GM23338 (cell line): ENCODE results near the gene VPS54. TPM values are rescaled to one million over a fixed set of nuclear protein-coding genes. Genes with fewer than 3 reads are reported as not detected.

Experiments used
- ATAC-seq: fragments of 200-7000 bp; cut with Tn5 transposase; 3 replicates; pipeline ENCODE4 v1.9.1; 2020
- DNase-seq: peaks from one replicate; pipeline ENCODE4 v3.0.0-alpha.2; 2015; ENCODE audit warnings: low spot score
- H2AFZ ChIP-seq: fragments of 200-600 bp; sonication (generic); 2 replicates; pipeline ENCODE4 v1.8.0; 2016; ENCODE audit warnings: antibody characterized with exemption, mild to moderate bottlenecking, moderate library complexity
- H3F3A ChIP-seq: fragments of 200-600 bp; sonication (generic); replicated peaks from 2 replicates; pipeline ENCODE4 v1.8.0; 2017; ENCODE audit warnings: antibody characterized with exemption, mixed run types, low read depth
- H3K27ac ChIP-seq: fragments of 200-600 bp; sonication (generic); 2 replicates; pipeline ENCODE4 v1.6.1; 2016; ENCODE audit warnings: low read depth
- H3K27me3 ChIP-seq: fragments of 200-600 bp; sonication (generic); 2 replicates; pipeline ENCODE4 v1.8.0; 2016; ENCODE audit warnings: mild to moderate bottlenecking, mixed run types, moderate library complexity; ENCODE audit not compliant: insufficient read depth
- H3K36me3 ChIP-seq: fragments of 200-600 bp; sonication (generic); 2 replicates; pipeline ENCODE4 v1.8.0; 2016; ENCODE audit warnings: mild to moderate bottlenecking; ENCODE audit not compliant: insufficient read depth
- H3K4me1 ChIP-seq: fragments of 200-600 bp; sonication (generic); 2 replicates; pipeline ENCODE4 v1.8.0; 2016; ENCODE audit warnings: mild to moderate bottlenecking, moderate library complexity; ENCODE audit not compliant: insufficient read depth
- H3K4me2 ChIP-seq: fragments of 200-600 bp; sonication (generic); 2 replicates; pipeline ENCODE4 v1.7.1; 2017; ENCODE audit warnings: mixed run types
- H3K4me3 ChIP-seq: fragments of 200-600 bp; sonication (generic); 2 replicates; pipeline ENCODE4 v1.6.1; 2016; ENCODE audit warnings: mixed run types
- H3K79me2 ChIP-seq: fragments of 200-600 bp; sonication (generic); replicated peaks from 2 replicates; pipeline ENCODE4 v1.8.0; 2017; ENCODE audit warnings: mild to moderate bottlenecking; ENCODE audit not compliant: insufficient read depth
- H3K9me2 ChIP-seq: fragments of 200-600 bp; sonication (generic); 2 replicates; pipeline ENCODE4 v1.8.0; 2017; ENCODE audit not compliant: insufficient read depth
- H4K20me1 ChIP-seq: fragments of 200-600 bp; sonication (generic); replicated peaks from 2 replicates; pipeline ENCODE4 v1.8.0; 2017; ENCODE audit warnings: mild to moderate bottlenecking; ENCODE audit not compliant: insufficient read depth
- H3K27ac Mint-ChIP-seq: 2 replicates; pipeline ENCODE4 v1.8.0; 2020; ENCODE audit warnings: inconsistent platforms, mild to moderate bottlenecking, moderate library complexity, mixed read lengths
- H3K27me3 Mint-ChIP-seq: 3 replicates; pipeline ENCODE4 v1.8.0; 2022; ENCODE audit warnings: low read depth, mild to moderate bottlenecking, moderate library complexity, mixed read lengths, inconsistent platforms; ENCODE audit not compliant: insufficient read depth, poor library complexity
- H3K36me3 Mint-ChIP-seq: 3 replicates; pipeline ENCODE4 v1.8.0; 2021; ENCODE audit warnings: low read depth, mild to moderate bottlenecking, inconsistent platforms, moderate library complexity, mixed read lengths
- H3K4me1 Mint-ChIP-seq: 3 replicates; pipeline ENCODE4 v1.8.0; 2020; ENCODE audit warnings: mild to moderate bottlenecking, inconsistent platforms, mixed read lengths
- H3K4me3 Mint-ChIP-seq: 3 replicates; pipeline ENCODE4 v1.8.0; 2021; ENCODE audit warnings: moderate library complexity, mild to moderate bottlenecking, inconsistent platforms, mixed read lengths
- H3K9me3 Mint-ChIP-seq: 3 replicates; pipeline ENCODE4 v1.8.0; 2020; ENCODE audit warnings: moderate library complexity, mild to moderate bottlenecking, inconsistent platforms, mixed read lengths
- CREB1 ChIP-seq: fragments of 250-450 bp; sonication (Bioruptor Pico); IDR thresholded peaks from 2 replicates; pipeline ENCODE4 v1.5.0; 2020; ENCODE audit warnings: low read depth, mild to moderate bottlenecking, moderate library complexity
- CTCF ChIP-seq, 2 experiments: fragments of 200-600 bp in 1 of 2; sonication (generic) in 1 of 2; conservative IDR thresholded peaks; 2 replicates each; pipeline versions ENCODE4 v1.5.1 to v1.6.1; 2016 to 2017; ENCODE audit warnings: antibody characterized with exemption in 2 of 2, low read depth in 2 of 2, mild to moderate bottlenecking in 2 of 2, moderate library complexity in 1 of 2
- ETS1 ChIP-seq: IDR thresholded peaks from 2 replicates; pipeline ENCODE4 v1.6.1; 2016; ENCODE audit warnings: antibody characterized with exemption
- EZH2 ChIP-seq: fragments of 200-600 bp; sonication (generic); IDR thresholded peaks from one replicate; pipeline ENCODE4 v1.8.0; 2017; ENCODE audit warnings: antibody characterized with exemption, mild to moderate bottlenecking, low read depth; ENCODE audit not compliant: unreplicated experiment
- EZH2phosphoT487 ChIP-seq: fragments of 200-600 bp; sonication (generic); IDR thresholded peaks from one replicate; pipeline ENCODE4 v1.8.1; 2018; ENCODE audit warnings: antibody characterized with exemption; ENCODE audit not compliant: unreplicated experiment
- JUNB ChIP-seq: IDR thresholded peaks from one replicate; pipeline ENCODE4 v1.6.1; 2016; ENCODE audit warnings: antibody characterized with exemption; ENCODE audit not compliant: unreplicated experiment
- NANOG ChIP-seq: IDR thresholded peaks from 2 replicates; pipeline ENCODE4 v1.6.1; 2016; ENCODE audit warnings: antibody characterized with exemption, borderline replicate concordance
- REST ChIP-seq: IDR thresholded peaks from one replicate; pipeline ENCODE4 v1.6.1; 2018; ENCODE audit warnings: antibody characterized with exemption; ENCODE audit not compliant: unreplicated experiment
- STAT1 ChIP-seq: IDR thresholded peaks from one replicate; pipeline ENCODE4 v1.6.1; 2016; ENCODE audit warnings: antibody characterized with exemption; ENCODE audit not compliant: unreplicated experiment
- ZNF331 ChIP-seq: fragments of 250-450 bp; sonication (Bioruptor Pico); IDR thresholded peaks from 2 replicates; pipeline ENCODE4 v1.5.0; 2020; ENCODE audit warnings: low read depth, mild to moderate bottlenecking, moderate library complexity
- polyA plus RNA-seq: library from polyadenylated mRNA; unstranded; fragments of >200 nt; fragmentation: Nextera tagmentation; extraction: Ambion mirVana; gene quantifications from 2 replicates; pipeline ENCODE4 v1.2.1, GENCODE V29; 2016
- total RNA-seq: library from RNA; depleted of rRNA; stranded (reverse); fragments of >200 nt; shearing (Covaris generic); gene quantifications from 2 replicates; pipeline ENCODE4 v1.2.3, GENCODE V29; 2014

VPS54 gene
- total and polyA plus RNA-seq, 2 experiments from 2014 or later, result 6.6 to 17.0 TPM

GRCh38 chr2:63980794-63981193, 38.4 kb downstream of the VPS54 start:
- DNase-seq (no peak), ATAC-seq (no peak)
- TF ChIP-seq NANOG (no peak), REST (no peak), CREB1 (CRISPR knock-in tag) (no peak), STAT1 (no peak), ETS1 (no peak), EZH2phosphoT487 (no peak), JUNB (no peak), CTCF (conservative IDR thresholded peaks at IDR 0.05; ENCODE audit: low read depth in 2 of 2) (no peak), ZNF331 (CRISPR knock-in tag) (no peak), EZH2 (no peak)
- no peaks in the 10 kb centered on the region for H4K20me1 ChIP-seq
- no peak overlapping the region for H3K27ac ChIP-seq
- no peak overlapping the region for H3K4me3 Mint-ChIP-seq
- H3K4me1 Mint-ChIP-seq, result no peaks in the 10 kb centered on the region
- no peak overlapping the region for H2AFZ ChIP-seq
- H3K36me3 ChIP-seq, result no peaks in the 10 kb centered on the region
- no peaks in the 10 kb centered on the region for H3K27me3 ChIP-seq
- no peak overlapping the region for H3K4me2 ChIP-seq
- no peak overlapping the region for H3K27ac Mint-ChIP-seq
- no peaks in the 10 kb centered on the region; the same call in 1 of the 2 replicates for H3K79me2 ChIP-seq
- no peaks in the 10 kb centered on the region for H3K4me1 ChIP-seq
- H3K4me3 ChIP-seq, result no peak overlapping the region
- H3K36me3 Mint-ChIP-seq, result peaks cover 10% of the 10 kb centered on the region; the same call in 2 of the 3 replicates
- no peaks in the 10 kb centered on the region for H3K9me3 Mint-ChIP-seq
- H3K9me2 ChIP-seq, result no peaks in the 10 kb centered on the region
- H3F3A ChIP-seq, result no peaks in the 10 kb centered on the region
- H3K27me3 Mint-ChIP-seq, result no peaks in the 10 kb centered on the region

- H3K4me2 ChIP-seq, result no peak overlapping the region
- no peaks in the 10 kb centered on the region for H3K4me1 ChIP-seq
- Mint-ChIP-seq H3K27me3 (peaks cover 2% of the 10 kb centered on the region), H3K36me3 (peaks cover 20% of the 10 kb centered on the region; the same call in 2 of the 3 replicates), H3K27ac (no peak overlapping the region), H3K4me1 (no peaks in the 10 kb centered on the region), H3K9me3 (no peaks in the 10 kb centered on the region), H3K4me3 (no peak overlapping the region)
- ATAC-seq (no peak), DNase-seq (no peak)
- H4K20me1 ChIP-seq, result no peaks in the 10 kb centered on the region
- H3F3A ChIP-seq, result no peaks in the 10 kb centered on the region
- H3K36me3 ChIP-seq, result no peaks in the 10 kb centered on the region
- no peaks in the 10 kb centered on the region for H3K27me3 ChIP-seq
- H3K9me2 ChIP-seq, result peaks cover 2% of the 10 kb centered on the region; the same call in 1 of the 2 replicates
- H3K27ac ChIP-seq, result no peak overlapping the region
- no peak overlapping the region for H3K4me3 ChIP-seq
- H2AFZ ChIP-seq, result no peak overlapping the region
- H3K79me2 ChIP-seq, result no peaks in the 10 kb centered on the region
- TF ChIP-seq CREB1 (CRISPR knock-in tag) (no peak), EZH2 (no peak), CTCF (conservative IDR thresholded peaks at IDR 0.05; ENCODE audit: low read depth in 2 of 2) (no peak), JUNB (no peak), ETS1 (no peak), EZH2phosphoT487 (no peak)
Measured at GRCh38 chr2:63977904-63978303, 41.3 kb downstream of the VPS54 start.
